ENCODE data around the gene BAG5. TPM values are rescaled to one million over a fixed set of nuclear protein-coding genes. Genes with fewer than 3 reads are reported as not detected.

The BAG5 gene
- total RNA-seq, 4 donors from 2014 or later: 39.4 to 77.5 (median 44.4) TPM

- 9 to 20% methylated on average over 7 to 20 of the region's 22 CpGs for WGBS, 2 donors
- Histone ChIP-seq H3K27ac (peak overlapping the region; percentile 95 to 99 (median 97)), H3K9me3 (no peaks in the 10 kb centered on the region), H3K36me3 (no peaks in the 10 kb centered on the region), H3K4me3 (replicated peaks in 1 of 3) (peak overlapping the region in 1 of 3 donors; percentile 13), H3K27me3 (no peaks in the 10 kb centered on the region), H3K4me1 (peaks cover 58 to 92% of the 10 kb centered on the region in 2 donors)
- peak; percentile 94 to 97 for DNase-seq
- peak in 1 of 2 donors; percentile 62 for TF ChIP-seq POLR2A (IDR thresholded peaks at IDR 0.05)
- TF ChIP-seq, protein P1, sequence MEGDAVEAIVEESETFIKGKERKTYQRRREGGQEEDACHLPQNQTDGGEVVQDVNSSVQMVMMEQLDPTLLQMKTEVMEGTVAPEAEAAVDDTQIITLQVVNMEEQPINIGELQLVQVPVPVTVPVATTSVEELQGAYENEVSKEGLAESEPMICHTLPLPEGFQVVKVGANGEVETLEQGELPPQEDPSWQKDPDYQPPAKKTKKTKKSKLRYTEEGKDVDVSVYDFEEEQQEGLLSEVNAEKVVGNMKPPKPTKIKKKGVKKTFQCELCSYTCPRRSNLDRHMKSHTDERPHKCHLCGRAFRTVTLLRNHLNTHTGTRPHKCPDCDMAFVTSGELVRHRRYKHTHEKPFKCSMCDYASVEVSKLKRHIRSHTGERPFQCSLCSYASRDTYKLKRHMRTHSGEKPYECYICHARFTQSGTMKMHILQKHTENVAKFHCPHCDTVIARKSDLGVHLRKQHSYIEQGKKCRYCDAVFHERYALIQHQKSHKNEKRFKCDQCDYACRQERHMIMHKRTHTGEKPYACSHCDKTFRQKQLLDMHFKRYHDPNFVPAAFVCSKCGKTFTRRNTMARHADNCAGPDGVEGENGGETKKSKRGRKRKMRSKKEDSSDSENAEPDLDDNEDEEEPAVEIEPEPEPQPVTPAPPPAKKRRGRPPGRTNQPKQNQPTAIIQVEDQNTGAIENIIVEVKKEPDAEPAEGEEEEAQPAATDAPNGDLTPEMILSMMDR (IDR thresholded peaks at IDR 0.05): peak in 2 of 6 experiments; percentile 5 to 10
- intact Hi-C loops (cut with DNase I): no loop called here
Measured at GRCh38 chr14:103550451-103551337, 11.8 kb downstream of the BAG5 start.

DNA sequence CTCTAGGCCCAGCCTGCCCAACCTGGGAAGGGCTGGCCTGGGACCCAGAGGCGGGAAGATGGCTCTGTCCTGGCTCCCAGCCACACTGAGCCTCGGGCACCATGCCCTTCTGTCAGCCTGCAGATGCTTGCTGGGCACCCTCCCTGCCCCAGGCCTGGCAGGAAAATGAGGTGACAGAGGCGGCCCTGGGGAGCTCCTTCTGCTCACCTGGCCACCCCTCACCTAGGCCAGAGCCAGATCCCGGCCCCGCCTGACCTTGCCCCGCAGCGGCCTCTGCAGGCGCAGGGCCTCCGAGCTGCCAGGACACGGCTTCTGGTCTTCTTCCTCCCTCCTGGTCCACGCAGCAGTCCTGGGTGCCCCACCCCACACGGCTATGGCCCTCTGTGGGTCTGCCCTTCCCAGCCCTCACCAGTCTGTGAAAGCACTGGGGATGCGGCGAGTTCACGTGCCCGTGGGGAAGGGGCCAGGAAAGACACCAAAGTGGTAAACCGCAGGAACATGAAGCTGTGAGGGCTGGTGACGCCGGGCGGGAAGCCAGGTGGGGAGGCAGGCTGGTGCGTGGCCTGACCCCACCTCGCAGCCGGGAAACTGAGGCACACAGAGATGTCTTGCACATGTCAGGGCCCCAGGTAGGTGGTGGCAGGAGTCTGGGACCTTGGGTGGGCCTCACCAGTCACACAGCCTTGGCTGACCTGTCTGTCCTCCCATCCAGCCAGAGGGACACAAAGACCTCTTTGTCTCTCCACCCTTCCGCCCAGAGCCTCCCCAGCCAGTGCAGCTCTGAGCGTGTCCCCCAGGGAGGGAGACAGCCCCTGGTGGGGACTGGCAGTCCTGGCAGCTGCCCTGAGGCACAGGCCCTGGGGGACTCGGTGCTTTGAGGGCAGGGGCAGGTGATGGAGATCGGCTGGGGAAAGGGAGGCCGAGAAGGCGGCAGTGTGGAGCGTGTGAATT is 12.8 kb downstream of the BAG5 start:
- intact Hi-C loops (cut with DNase I): no loop called here
- no peaks in the 10 kb centered on the region for H3K27me3 ChIP-seq
- peak overlapping the region; percentile 95 to 99 (median 97) for H3K27ac ChIP-seq
- DNase-seq: peak in 1 of 2 donors; percentile 41
- H3K4me3 ChIP-seq (replicated peaks in 1 of 3): peak overlapping the region in 1 of 3 donors; percentile 0
- 82 to 88% methylated on average over 24 of the region's 30 CpGs for WGBS, 2 donors
- peaks cover 54 to 85% of the 10 kb centered on the region in 2 donors for H3K4me1 ChIP-seq
- no peaks in the 10 kb centered on the region for H3K9me3 ChIP-seq
- H3K36me3 ChIP-seq: no peaks in the 10 kb centered on the region
- peak in 1 of 2 donors; percentile 14 for TF ChIP-seq POLR2A (IDR thresholded peaks at IDR 0.05)
- TF ChIP-seq, protein P1 (IDR thresholded peaks at IDR 0.05): no peak

- 94 to 98% methylated on average over 13 to 16 of the region's 27 CpGs for WGBS, 2 donors
- TF ChIP-seq, protein P1 (IDR thresholded peaks at IDR 0.05): peak in 2 of 6 experiments; percentile 1 to 3
- TF ChIP-seq POLR2A (IDR thresholded peaks at IDR 0.05): no peak
- Histone ChIP-seq H3K4me1 (peaks cover 47 to 84% of the 10 kb centered on the region in 2 donors), H3K27me3 (no peaks in the 10 kb centered on the region), H3K9me3 (no peaks in the 10 kb centered on the region), H3K36me3 (no peaks in the 10 kb centered on the region), H3K4me3 (replicated peaks in 1 of 3) (no peak overlapping the region), H3K27ac (peak overlapping the region; percentile 95 to 99 (median 97))
- intact Hi-C loops (cut with DNase I): no loop called here
- DNase-seq: no peak
Measured at GRCh38 chr14:103548463-103549351, 13.8 kb downstream of the BAG5 start.

DNA sequence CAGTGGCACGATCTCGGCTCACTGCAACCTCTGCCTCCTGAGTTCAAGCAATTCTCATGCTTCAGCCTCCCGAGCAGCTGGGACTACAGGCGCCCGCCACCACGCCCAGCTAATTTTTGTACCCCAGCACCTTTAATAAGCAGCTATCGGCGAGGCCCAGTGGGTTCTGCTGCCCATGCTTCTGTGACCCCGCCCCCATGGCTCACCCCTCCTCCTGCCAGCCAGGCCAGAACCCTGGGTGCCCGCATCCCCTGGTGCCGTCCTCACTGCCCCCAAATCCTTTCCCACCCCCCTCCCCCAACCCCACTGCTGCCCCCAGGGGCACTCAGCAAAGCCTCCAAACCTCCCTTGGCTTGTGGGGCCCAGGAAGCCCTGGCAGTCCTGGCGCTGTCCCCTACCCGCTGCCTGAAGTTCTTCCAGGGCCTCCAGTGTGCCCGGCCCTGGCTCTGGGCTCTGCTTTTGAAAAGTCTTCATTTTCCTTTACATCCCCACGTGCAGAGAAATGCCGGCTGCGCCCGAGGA is 14.5 kb downstream of the BAG5 start:
- Histone ChIP-seq H3K4me1 (peaks cover 44 to 84% of the 10 kb centered on the region in 2 donors), H3K27ac (no peak overlapping the region), H3K4me3 (replicated peaks in 1 of 3) (no peak overlapping the region), H3K36me3 (no peaks in the 10 kb centered on the region), H3K9me3 (no peaks in the 10 kb centered on the region), H3K27me3 (no peaks in the 10 kb centered on the region)
- WGBS, 2 donors: 94 to 96% methylated on average over 14 to 18 of the region's 18 CpGs
- no peak for DNase-seq
- TF ChIP-seq POLR2A (IDR thresholded peaks at IDR 0.05): no peak
- TF ChIP-seq, protein P1 (IDR thresholded peaks at IDR 0.05): no peak
- intact Hi-C loops (cut with DNase I): loop anchor here (2.0 kb wide), 2 partner anchors 29 to 47 kb away; no protein-coding TSS in a partner anchor

Data from thyroid gland (tissue), 4 donors.